HCT116 (cell line): ENCODE data around the gene FNBP1L. TPM values are rescaled to one million over a fixed set of nuclear protein-coding genes. Genes with fewer than 3 reads are reported as not detected.
"Not testable (repeated sequence)": the region's sequence is repeated elsewhere in the genome, so short reads cannot be mapped to it uniquely, and the experiment has no call there.

Source experiments
- ATAC-seq: fragments of 200-7000 bp; cut with Tn5 transposase; 2 replicates; pipeline ENCODE4 v1.9.1; 2020; ENCODE audit warnings: mild to moderate bottlenecking, moderate library complexity
- BruUV-seq: library from RNA; stranded (reverse); fragments of 400-500 nt; replicated peaks from 2 replicates; lab custom pipeline; 2021; lab: Mats Ljungman, UMichigan
- CTCF ChIA-PET: fragments of 300-600 bp; sonication (Branson Sonifier 250); formaldehyde crosslinking; loops from one replicate; lab custom pipeline; 2021; ENCODE audit warnings: antibody characterized with exemption; lab: Charles Lee
- POLR2A ChIA-PET: fragments of 300-600, 350-600 bp; sonication (Branson Sonifier 250); formaldehyde crosslinking; loops from one replicate; lab custom pipeline; 2021; ENCODE audit warnings: antibody characterized with exemption; lab: Charles Lee
- RAD21 ChIA-PET, 2 experiments: fragments of 300-600 bp; sonication (Branson Sonifier 250); formaldehyde crosslinking; loops; one replicate each; lab custom pipeline; 2023; ENCODE audit warnings: low total read pairs in 2 of 2; ENCODE audit not compliant: uncharacterized antibody in 2 of 2, unreplicated experiment in 2 of 2, low non-redundant PET in 1 of 2; lab: Charles Lee
- DNase-seq: peaks from one replicate; pipeline ENCODE4 v3.0.0-alpha.2; 2010; ENCODE audit warnings: low read depth, low spot score
- H2AFZ ChIP-seq: fragments of 200-600 bp; shearing (Covaris generic), sonication (generic); 2 replicates; pipeline ENCODE4 v1.6.1; 2017; ENCODE audit warnings: low read depth, mixed run types, mixed read lengths, antibody characterized with exemption, low read length; ENCODE audit not compliant: poor library complexity, severe bottlenecking
- H3K27ac ChIP-seq: 2 replicates; pipeline ENCODE4 v1.5.1; 2012; ENCODE audit warnings: low read depth, low read length
- H3K27me3 ChIP-seq: fragments of 200-600 bp; sonication (generic); 2 replicates; pipeline ENCODE4 v1.6.1; 2016; ENCODE audit warnings: mixed run types, low read length, mixed read lengths; ENCODE audit not compliant: insufficient read depth
- H3K36me3 ChIP-seq, 2 experiments: fragments of 200-500 bp in 1 of 2; fragments of 200-600 bp in 1 of 2; sonication (Bioruptor generic) in 1 of 2; sonication (generic) in 1 of 2; 2 replicates each; pipeline versions ENCODE4 v1.5.1 to v1.6.1; 2014 to 2016; ENCODE audit warnings: low read length in 2 of 2, inconsistent platforms in 1 of 2, mixed read lengths in 1 of 2, mixed run types in 1 of 2; ENCODE audit not compliant: insufficient read depth in 2 of 2, control insufficient read depth in 1 of 2
- H3K4me1 ChIP-seq, 2 experiments: fragments of 200-600 bp in 1 of 2; sonication (generic) in 1 of 2; 2 replicates each; pipeline versions ENCODE4 v1.5.1 to v1.6.1; 2012 to 2017; ENCODE audit warnings: low read length in 2 of 2, inconsistent platforms in 1 of 2, mild to moderate bottlenecking in 1 of 2, mixed read lengths in 1 of 2, mixed run types in 1 of 2, moderate library complexity in 1 of 2; ENCODE audit not compliant: insufficient read depth in 2 of 2, control insufficient read depth in 1 of 2
- H3K4me2 ChIP-seq: fragments of 200-600 bp; sonication (generic); 2 replicates; pipeline ENCODE4 v1.6.1; 2017; ENCODE audit warnings: mixed run types, low read length, mixed read lengths
- H3K4me3 ChIP-seq, 2 experiments: fragments of 200-600 bp in 1 of 2; sonication (generic) in 1 of 2; replicated peaks in 1 of 2; 2 replicates each; pipeline ENCODE4 v1.5.1; 2011 to 2016; ENCODE audit warnings: low read length in 2 of 2, control low read depth in 1 of 2, low read depth in 1 of 2, mild to moderate bottlenecking in 1 of 2, mixed read lengths in 1 of 2, mixed run types in 1 of 2
- H3K79me2 ChIP-seq: fragments of 200-600 bp; sonication (generic); 2 replicates; pipeline ENCODE4 v1.6.1; 2017; ENCODE audit warnings: mild to moderate bottlenecking, mixed run types, low read length, moderate library complexity, mixed read lengths; ENCODE audit not compliant: insufficient read depth
- H3K9ac ChIP-seq: fragments of 200-600 bp; sonication (generic); 2 replicates; pipeline ENCODE4 v1.6.1; 2016; ENCODE audit warnings: low read length, mixed read lengths
- H3K9me2 ChIP-seq: fragments of 200-600 bp; sonication (generic), shearing (Covaris generic); 2 replicates; pipeline ENCODE4 v1.6.1; 2017; ENCODE audit warnings: mixed run types, mild to moderate bottlenecking, moderate library complexity; ENCODE audit not compliant: insufficient read depth
- H3K9me3 ChIP-seq, 2 experiments: fragments of 200-500 bp in 1 of 2; fragments of 200-600 bp in 1 of 2; sonication (Bioruptor generic) in 1 of 2; sonication (generic) in 1 of 2; 2 replicates each; pipeline ENCODE4 v1.6.1; 2014 to 2017; ENCODE audit warnings: low read length in 2 of 2, mixed read lengths in 2 of 2, inconsistent platforms in 1 of 2, low read depth in 1 of 2, mild to moderate bottlenecking in 1 of 2, mixed run types in 1 of 2, moderate library complexity in 1 of 2; ENCODE audit not compliant: control insufficient read depth in 1 of 2, insufficient read depth in 1 of 2
- H4K20me1 ChIP-seq: fragments of 200-600 bp; sonication (generic), shearing (Covaris generic); 2 replicates; pipeline ENCODE4 v1.6.1; 2017; ENCODE audit warnings: mixed run types, mild to moderate bottlenecking, moderate library complexity; ENCODE audit not compliant: insufficient read depth
- SIN3A ChIP-seq: IDR thresholded peaks from 2 replicates; pipeline ENCODE4 v1.6.1; 2012; ENCODE audit warnings: low read depth
- SP1 ChIP-seq: IDR thresholded peaks from 2 replicates; pipeline ENCODE4 v1.6.1; 2012; ENCODE audit warnings: low read depth
- intact Hi-C: fragments of 100-400 bp; cut with micrococcal nuclease; formaldehyde crosslinking; loops from 2 replicates; pipeline ENCODE4 v1.10.0; 2022
- total RNA-seq: library from RNA; stranded (reverse); gene quantifications from one replicate; pipeline ENCODE4 v1.2.1, GENCODE V29; 2021; ENCODE audit not compliant: unreplicated experiment

FNBP1L gene
- total RNA-seq, 1 experiment from 2014 or later: 26.1 TPM

GRCh38 chr1:93552741-93553455 lies 105.0 kb downstream of the FNBP1L start:
- H3K9ac ChIP-seq: no peak overlapping the region
- H3K9me3 ChIP-seq: no peaks in the 10 kb centered on the region
- peaks cover 5 to 6% of the 10 kb centered on the region in 2 experiments; a peak in 3 of 4 replicates for H3K36me3 ChIP-seq
- intact Hi-C loops: no loop called here
- TF ChIP-seq SP1: 0 out of 2 replicates have a peak, but pooled peaks have one; percentile 19
- no peak for TF ChIP-seq SIN3A
- H4K20me1 ChIP-seq: no peaks in the 10 kb centered on the region
- H3K4me3 ChIP-seq: no peak overlapping the region
- ChIA-PET POLR2A (no interaction called here), RAD21 (no interaction called here), CTCF (no interaction called here)
- H3K27ac ChIP-seq: no peak overlapping the region
- no peaks in the 10 kb centered on the region for H3K79me2 ChIP-seq
- H3K27me3 ChIP-seq: no peaks in the 10 kb centered on the region
- ATAC-seq: peak; percentile 68
- H3K4me2 ChIP-seq: no peak overlapping the region
- no peaks in the 10 kb centered on the region for H3K9me2 ChIP-seq
- DNase-seq: peak; percentile 16
- peaks cover 4 to 15% of the 10 kb centered on the region in 2 experiments; a peak in 3 of 4 replicates for H3K4me1 ChIP-seq
- H2AFZ ChIP-seq: no peak overlapping the region
- no TSS peak for BruUV-seq

- CTCF ChIA-PET, H3K4me2 ChIP-seq: not testable (repeated sequence)
Observed at GRCh38 chr1:93553886-93554490, 106.1 kb downstream of the FNBP1L start.

More at GRCh38 chr1:93553886-93554490, 106.1 kb downstream of the FNBP1L start:
- intact Hi-C loops, H3K9me2 ChIP-seq, H3K79me2 ChIP-seq, H3K4me3 ChIP-seq, RAD21 ChIA-PET, H3K36me3 ChIP-seq, DNase-seq, BruUV-seq, H3K9ac ChIP-seq, H2AFZ ChIP-seq, H3K9me3 ChIP-seq, ATAC-seq, H4K20me1 ChIP-seq, H3K27ac ChIP-seq, POLR2A ChIA-PET, H3K27me3 ChIP-seq: not testable (repeated sequence)
- peaks cover 4 to 15% of the 10 kb centered on the region in 2 experiments; a peak in 3 of 4 replicates for H3K4me1 ChIP-seq
